ENCODE data around the gene NOP53. TPM values are rescaled to one million over a fixed set of nuclear protein-coding genes. Genes with fewer than 3 reads are reported as not detected.

Gene NOP53
- total and polyA plus RNA-seq, 9 of the 15 experiments (the other 6 are each of a cell fraction or from before 2014, with no cell fraction given), result 6.5 to 274 (median 145) TPM

DNA sequence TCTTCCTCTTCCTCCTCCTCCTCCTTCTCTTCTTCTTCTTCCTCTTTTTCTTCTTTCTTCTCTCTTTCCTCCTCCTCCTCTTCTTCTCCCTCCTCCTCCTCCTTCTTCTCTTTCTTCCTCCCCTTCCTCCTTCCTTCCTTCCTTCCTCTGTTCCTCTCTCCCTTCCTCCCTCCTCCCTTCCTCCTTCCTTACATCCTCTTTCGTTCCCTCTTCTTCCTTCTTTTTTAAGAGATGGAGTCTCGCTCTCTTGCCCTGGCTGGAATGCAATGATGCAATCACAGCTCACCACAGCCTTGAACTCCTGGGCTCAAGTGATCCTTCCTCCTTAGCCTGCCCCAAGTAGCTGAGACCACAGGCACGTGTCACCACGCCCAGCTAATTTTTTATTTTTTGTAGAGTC is 18.9 kb upstream of the NOP53 start:
- no peak for FAIRE-seq
- intact Hi-C loops (cut with micrococcal nuclease) (no loop called here), in situ Hi-C loops (cut with MboI) (no loop called here)
- Histone ChIP-seq H3K4me1 (replicated peaks in 1 of 2; ENCODE audit: control insufficient read depth in 2 of 2, insufficient read depth in 2 of 2, low read length in 2 of 2) (peaks cover 19 to 46% of the 10 kb centered on the region in 2 experiments; a peak in 4 of 5 replicates), H3K4me2 (ENCODE audit: insufficient read depth, low read length) (no peak overlapping the region), H3K36me3 (ENCODE audit: control insufficient read depth, insufficient read depth, low read length) (peaks cover 34% of the 10 kb centered on the region; the same call in 2 of the 3 replicates), H2AFZ (ENCODE audit: low read depth, low read length) (no peak overlapping the region), H3K9me1 (ENCODE audit: control insufficient read depth, insufficient read depth, low read length) (peaks cover 2% of the 10 kb centered on the region), H3K27me3 (ENCODE audit: control insufficient read depth in 2 of 2, insufficient read depth in 2 of 2, low read length in 2 of 2) (no peaks in the 10 kb centered on the region; a peak in 1 of 5 replicates), H4K20me1 (replicated peaks; ENCODE audit: control insufficient read depth, insufficient read depth, low read length) (no peaks in the 10 kb centered on the region), H3K4me3 (no peak overlapping the region), H3K79me2 (ENCODE audit: control insufficient read depth, insufficient read depth, low read length) (peaks cover 6% of the 10 kb centered on the region; the same call in 2 of the 3 replicates), H3K27ac (ENCODE audit: extremely low read depth, low read depth, low read length) (no peak overlapping the region), H3K9me3 (replicated peaks; ENCODE audit: control insufficient read depth, insufficient read depth, low read depth, low read length) (no peaks in the 10 kb centered on the region), H3K9ac (ENCODE audit: insufficient read depth in 1 of 2, low read depth in 2 of 2, low read length in 2 of 2) (no peak overlapping the region)
- no peak for ATAC-seq
- no peak for DNase-seq (ENCODE audit: extremely low read depth in 1 of 4, low spot score in 3 of 4)
- WGBS (ENCODE audit: insufficient coverage, low coverage, missing lambda C conversion rate), result 44% methylated on average over 4 of the region's 4 CpGs
- BruUV-seq (replicated peaks), result no TSS peak
- ChIA-PET CTCF (ENCODE audit: low intra/inter-chr PET ratio) (no interaction called here), POLR2A (interaction anchor here (0.8 kb wide), 1 partner anchor 61 kb away, joined by 3 read pairs; no protein-coding TSS in a partner anchor)
- TF ChIP-seq NR2C2 (CRISPR knock-in tag; IDR thresholded peaks at IDR 0.05) (no peak), NR2C2 (tag; IDR thresholded peaks at IDR 0.05) (no peak), PKNOX1 (IDR thresholded peaks at IDR 0.05) (no peak), ZBTB1 (CRISPR knock-in tag; IDR thresholded peaks at IDR 0.05; ENCODE audit: borderline replicate concordance, low read depth) (no peak), MTA2 (IDR thresholded peaks at IDR 0.05; ENCODE audit: low read depth) (peak; percentile 26; the same call in 1 of the 2 replicates), FOXM1 (IDR thresholded peaks at IDR 0.05; ENCODE audit: low read depth) (no peak), FOXM1 (CRISPR knock-in tag; IDR thresholded peaks at IDR 0.05; ENCODE audit: low read depth) (no peak), RFX5 (IDR thresholded peaks at IDR 0.05; ENCODE audit: low read depth, low read length) (no peak), ATF7 (IDR thresholded peaks at IDR 0.05) (peak; percentile 47), BACH1 (tag; IDR thresholded peaks at IDR 0.05) (no peak), CBX2 (IDR thresholded peaks at IDR 0.05; ENCODE audit: insufficient read depth, low read length, poor library complexity, severe bottlenecking) (no peak), NFIC (IDR thresholded peaks at IDR 0.05) (0 out of 2 replicates have a peak, but pooled peaks have one; percentile 5), PHB2 (IDR thresholded peaks at IDR 0.05; ENCODE audit: low read depth) (no peak), C11orf30 (IDR thresholded peaks at IDR 0.05; ENCODE audit: low read depth) (no peak), ZC3H11A (IDR thresholded peaks at IDR 0.05; ENCODE audit: low read depth, low read length) (no peak), DDX20 (tag; IDR thresholded peaks at IDR 0.05; ENCODE audit: low read depth) (no peak), CC2D1A (IDR thresholded peaks at IDR 0.05) (no peak)
- TF ChIP-seq, protein P1, sequence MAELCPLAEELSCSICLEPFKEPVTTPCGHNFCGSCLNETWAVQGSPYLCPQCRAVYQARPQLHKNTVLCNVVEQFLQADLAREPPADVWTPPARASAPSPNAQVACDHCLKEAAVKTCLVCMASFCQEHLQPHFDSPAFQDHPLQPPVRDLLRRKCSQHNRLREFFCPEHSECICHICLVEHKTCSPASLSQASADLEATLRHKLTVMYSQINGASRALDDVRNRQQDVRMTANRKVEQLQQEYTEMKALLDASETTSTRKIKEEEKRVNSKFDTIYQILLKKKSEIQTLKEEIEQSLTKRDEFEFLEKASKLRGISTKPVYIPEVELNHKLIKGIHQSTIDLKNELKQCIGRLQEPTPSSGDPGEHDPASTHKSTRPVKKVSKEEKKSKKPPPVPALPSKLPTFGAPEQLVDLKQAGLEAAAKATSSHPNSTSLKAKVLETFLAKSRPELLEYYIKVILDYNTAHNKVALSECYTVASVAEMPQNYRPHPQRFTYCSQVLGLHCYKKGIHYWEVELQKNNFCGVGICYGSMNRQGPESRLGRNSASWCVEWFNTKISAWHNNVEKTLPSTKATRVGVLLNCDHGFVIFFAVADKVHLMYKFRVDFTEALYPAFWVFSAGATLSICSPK (IDR thresholded peaks at IDR 0.05; ENCODE audit: borderline replicate concordance), result peak; percentile 83; the same call in 1 of the 2 replicates
- TF ChIP-seq, protein P2, sequence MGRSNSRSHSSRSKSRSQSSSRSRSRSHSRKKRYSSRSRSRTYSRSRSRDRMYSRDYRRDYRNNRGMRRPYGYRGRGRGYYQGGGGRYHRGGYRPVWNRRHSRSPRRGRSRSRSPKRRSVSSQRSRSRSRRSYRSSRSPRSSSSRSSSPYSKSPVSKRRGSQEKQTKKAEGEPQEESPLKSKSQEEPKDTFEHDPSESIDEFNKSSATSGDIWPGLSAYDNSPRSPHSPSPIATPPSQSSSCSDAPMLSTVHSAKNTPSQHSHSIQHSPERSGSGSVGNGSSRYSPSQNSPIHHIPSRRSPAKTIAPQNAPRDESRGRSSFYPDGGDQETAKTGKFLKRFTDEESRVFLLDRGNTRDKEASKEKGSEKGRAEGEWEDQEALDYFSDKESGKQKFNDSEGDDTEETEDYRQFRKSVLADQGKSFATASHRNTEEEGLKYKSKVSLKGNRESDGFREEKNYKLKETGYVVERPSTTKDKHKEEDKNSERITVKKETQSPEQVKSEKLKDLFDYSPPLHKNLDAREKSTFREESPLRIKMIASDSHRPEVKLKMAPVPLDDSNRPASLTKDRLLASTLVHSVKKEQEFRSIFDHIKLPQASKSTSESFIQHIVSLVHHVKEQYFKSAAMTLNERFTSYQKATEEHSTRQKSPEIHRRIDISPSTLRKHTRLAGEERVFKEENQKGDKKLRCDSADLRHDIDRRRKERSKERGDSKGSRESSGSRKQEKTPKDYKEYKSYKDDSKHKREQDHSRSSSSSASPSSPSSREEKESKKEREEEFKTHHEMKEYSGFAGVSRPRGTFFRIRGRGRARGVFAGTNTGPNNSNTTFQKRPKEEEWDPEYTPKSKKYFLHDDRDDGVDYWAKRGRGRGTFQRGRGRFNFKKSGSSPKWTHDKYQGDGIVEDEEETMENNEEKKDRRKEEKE (IDR thresholded peaks at IDR 0.05; ENCODE audit: borderline replicate concordance in 1 of 2, control insufficient read depth in 1 of 2, low read depth in 2 of 2, low read length in 1 of 2), result no peak
